Testis (tissue), 2 donors: ENCODE results near the gene FKBP7.

Source experiments
- POLR2A ChIP-seq: fragments of 450-650 bp; IDR thresholded peaks from one replicate; pipeline ENCODE4 v1.6.1; 2017; ENCODE audit warnings: antibody characterized with exemption, mild to moderate bottlenecking, moderate library complexity
- TF ChIP-seq, protein P1 (sequence below), 3 experiments: fragments of 450-650 bp in 2 of 3; fragments of 200-600 bp in 1 of 3; sonication (generic) in 1 of 3; IDR thresholded peaks; one replicate each; pipeline ENCODE4 v1.5.1; 2016 to 2019; ENCODE audit warnings: antibody characterized with exemption in 3 of 3, mild to moderate bottlenecking in 2 of 3, moderate library complexity in 1 of 3

GRCh38 chr2:178476477-178476876, 1.9 kb downstream of the FKBP7 start:
- TF ChIP-seq, protein P1, sequence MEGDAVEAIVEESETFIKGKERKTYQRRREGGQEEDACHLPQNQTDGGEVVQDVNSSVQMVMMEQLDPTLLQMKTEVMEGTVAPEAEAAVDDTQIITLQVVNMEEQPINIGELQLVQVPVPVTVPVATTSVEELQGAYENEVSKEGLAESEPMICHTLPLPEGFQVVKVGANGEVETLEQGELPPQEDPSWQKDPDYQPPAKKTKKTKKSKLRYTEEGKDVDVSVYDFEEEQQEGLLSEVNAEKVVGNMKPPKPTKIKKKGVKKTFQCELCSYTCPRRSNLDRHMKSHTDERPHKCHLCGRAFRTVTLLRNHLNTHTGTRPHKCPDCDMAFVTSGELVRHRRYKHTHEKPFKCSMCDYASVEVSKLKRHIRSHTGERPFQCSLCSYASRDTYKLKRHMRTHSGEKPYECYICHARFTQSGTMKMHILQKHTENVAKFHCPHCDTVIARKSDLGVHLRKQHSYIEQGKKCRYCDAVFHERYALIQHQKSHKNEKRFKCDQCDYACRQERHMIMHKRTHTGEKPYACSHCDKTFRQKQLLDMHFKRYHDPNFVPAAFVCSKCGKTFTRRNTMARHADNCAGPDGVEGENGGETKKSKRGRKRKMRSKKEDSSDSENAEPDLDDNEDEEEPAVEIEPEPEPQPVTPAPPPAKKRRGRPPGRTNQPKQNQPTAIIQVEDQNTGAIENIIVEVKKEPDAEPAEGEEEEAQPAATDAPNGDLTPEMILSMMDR (IDR thresholded peaks at IDR 0.05), result no peak
- TF ChIP-seq POLR2A, result no peak
